ENCODE data around the gene UQCC3.
A peak's percentile ranks its signal among the peaks of the same experiment; 100 is the strongest.
"Not testable (repeated sequence)": the region's sequence is repeated elsewhere in the genome, so short reads cannot be mapped to it uniquely, and the experiment has no call there.

The UQCC3 gene

DNA sequence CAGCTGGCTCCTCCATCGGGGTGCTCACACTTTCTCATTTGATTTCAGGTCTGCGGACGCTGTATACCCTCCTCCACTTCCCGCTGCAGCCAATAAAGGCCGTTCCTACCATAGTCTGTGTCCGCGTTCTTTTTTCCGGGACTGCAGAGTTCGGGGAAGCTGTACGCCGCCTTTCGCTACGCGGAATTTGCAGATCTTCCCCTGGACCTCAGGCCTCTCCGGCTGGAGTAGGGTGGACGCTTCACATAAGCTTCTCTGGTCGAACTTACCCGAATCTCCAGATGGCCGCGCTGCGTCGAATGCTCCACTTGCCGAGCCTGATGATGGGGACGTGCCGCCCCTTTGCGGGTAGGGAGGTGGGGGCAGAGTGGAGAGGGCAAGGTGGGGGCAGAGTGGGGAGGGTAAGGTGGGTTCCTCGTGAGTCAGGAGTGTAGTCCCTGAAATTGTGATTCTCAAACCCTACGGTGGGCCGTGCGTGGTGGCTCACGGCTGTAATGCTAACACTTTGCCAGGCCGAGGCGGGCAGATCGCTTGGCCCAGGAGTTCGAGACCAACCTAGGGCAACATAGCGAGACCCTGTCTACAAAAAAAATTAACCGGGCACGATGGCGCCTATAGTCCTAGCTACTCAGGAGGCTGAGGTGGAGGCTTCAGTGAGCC is 5.7 kb upstream of the UQCC3 start:
- peak in 7 of 14 donors; percentile 43 to 74 (median 62) for DNase-seq

DNA sequence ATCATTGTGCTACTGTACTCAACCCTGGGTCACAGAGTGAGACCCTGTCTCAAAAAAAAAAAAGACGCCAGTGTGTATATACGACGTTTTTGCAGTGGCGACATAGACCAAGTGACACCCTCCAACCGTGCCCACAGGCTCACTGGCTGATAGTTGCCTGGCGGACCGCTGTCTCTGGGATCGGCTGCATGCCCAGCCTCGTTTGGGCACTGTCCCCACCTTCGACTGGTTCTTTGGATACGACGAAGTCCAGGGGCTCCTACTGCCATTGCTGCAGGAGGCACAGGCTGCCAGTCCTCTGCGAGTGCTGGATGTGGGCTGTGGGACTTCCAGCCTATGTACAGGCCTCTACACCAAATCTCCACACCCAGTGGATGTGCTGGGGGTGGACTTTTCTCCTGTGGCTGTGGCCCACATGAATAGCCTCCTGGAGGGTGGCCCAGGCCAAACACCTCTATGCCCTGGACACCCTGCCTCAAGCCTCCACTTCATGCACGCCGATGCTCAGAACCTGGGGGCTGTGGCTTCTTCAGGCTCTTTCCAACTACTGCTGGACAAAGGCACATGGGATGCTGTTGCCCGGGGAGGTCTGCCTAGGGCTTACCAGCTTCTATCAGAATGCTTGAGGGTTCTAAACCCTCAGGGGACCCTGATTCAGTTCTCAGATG is 5.1 kb upstream of the UQCC3 start:
- DNase-seq, result no peak

DNA sequence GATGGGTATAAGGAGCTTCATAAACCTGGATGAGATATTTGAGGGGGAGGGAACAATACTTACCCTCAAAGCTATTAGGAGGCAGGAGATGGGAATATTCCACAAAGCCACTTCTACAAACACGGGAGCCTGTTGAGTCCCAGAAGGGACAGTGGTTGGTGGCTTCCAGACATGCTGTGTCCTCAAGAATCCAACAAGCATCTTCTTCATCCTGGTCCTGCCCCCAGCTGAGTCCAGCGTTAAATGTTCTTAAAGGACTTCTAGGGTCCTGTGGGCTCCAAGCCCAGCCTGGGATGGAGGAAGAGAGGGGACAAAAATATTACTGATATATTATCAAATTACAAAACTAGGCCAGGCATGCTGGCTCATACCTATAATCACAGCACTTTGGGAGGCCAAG is 4.0 kb upstream of the UQCC3 start:
- no peak for DNase-seq

DNA sequence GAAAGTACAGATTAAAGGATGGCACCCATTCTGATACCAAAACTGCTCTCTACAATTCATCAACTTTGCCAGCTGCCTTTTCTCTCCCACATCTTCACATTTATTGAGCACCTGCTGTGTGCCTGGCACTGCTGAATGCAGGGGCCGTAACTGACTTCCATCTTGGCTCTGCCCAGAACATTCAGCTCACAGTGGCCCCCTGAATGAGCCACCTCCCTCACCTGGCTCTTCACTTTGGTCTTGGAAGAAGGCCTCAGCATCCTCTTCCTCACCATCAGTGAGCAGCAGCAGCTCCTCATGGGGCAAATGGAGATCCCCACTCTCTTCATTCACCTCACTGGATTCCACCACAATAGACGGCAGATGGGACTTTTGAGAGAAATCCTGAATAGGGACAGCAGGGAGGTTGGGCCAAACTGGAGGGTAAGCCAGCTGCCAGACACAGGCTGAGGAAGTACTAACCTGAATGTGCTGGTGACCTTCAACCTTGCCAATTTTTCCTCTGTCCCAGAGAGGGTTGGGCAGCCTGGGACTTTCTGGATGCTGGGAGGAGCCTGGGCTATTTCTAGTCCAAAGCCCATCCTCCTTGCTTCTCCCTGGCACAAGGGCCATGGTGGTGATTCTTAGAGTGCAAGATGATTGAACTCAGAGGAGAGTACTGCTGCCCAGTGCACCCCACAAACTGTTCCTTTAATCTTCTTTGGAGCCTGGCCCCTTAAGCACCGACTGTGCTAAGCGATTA is 1.9 kb upstream of the UQCC3 start:
- DNase-seq, result no peak

DNA sequence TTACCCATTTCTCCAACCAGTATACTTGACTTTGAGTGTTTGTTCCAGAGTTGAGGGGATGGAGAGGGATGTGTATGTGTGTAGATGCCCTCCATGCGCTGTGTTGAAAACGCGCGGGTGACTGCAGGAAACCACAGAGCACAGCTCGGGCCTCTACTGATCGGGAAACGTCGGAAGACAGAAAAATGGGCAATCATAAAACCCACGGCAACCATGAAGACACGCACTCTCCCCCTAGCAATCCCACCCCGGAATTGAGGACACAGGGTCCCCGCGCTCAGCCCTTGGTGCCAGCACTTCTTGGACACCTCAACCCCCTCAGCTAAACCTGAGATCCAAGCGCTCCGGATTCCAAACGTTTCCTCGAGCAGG is 251 bp upstream of the UQCC3 start:
- no peak for DNase-seq

DNA sequence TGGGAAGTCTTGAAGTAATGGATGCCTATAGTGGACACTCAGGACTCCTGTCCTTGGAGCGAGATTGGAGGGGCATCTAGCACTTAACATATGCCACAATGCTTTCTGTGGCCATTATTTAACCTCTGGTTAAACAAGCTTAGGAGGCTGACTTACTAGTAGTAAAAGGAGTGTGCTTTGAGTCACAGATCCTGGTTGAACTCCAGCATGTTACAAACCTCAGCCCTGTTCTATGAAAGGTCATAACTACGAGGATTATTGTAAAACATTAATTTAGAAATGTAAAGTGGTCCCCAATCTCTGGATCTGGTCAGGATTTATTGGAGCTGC is 1.7 kb downstream of the UQCC3 start:
- DNase-seq, result no peak

DNA sequence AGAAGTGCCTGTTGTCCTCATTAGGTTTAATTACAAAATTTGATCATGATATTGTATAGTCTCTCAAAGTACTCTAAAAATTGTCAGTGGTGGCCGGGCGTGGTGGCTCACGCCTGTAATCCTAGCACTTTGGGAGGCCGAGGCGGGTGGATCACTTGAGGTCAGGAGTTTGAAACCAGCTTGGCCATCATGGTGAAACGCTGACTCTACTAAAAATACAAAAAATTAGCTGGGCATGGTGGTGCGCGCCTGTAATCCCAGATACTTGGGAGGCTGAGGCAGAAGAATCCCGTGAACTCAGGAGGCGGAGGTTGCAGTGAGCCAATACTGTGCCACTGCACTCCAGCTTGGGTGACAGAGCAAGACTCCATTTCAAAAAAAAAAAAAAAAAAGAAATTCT is 3.9 kb downstream of the UQCC3 start:
- not testable (repeated sequence) for DNase-seq

DNA sequence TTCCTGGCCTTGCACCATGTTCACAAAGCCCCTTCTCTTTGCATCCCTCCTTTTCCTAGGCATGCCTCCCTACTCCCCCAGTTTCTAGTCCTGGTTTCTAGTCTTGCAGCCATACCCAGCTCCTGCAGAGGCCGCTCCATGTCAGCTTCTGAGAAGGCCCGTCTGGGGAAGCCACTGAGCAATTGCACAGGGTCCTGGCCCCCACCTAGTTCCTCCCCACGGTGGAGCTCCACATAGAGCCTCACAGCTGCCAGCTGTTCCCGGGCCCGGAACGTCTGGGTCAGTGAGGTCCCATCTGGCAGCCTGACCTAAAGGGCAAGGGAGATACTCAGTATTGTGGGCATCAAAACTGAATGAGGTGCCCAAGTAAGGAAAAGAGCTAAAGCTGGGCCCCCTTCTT is 5.2 kb downstream of the UQCC3 start:
- no peak for DNase-seq

DNA sequence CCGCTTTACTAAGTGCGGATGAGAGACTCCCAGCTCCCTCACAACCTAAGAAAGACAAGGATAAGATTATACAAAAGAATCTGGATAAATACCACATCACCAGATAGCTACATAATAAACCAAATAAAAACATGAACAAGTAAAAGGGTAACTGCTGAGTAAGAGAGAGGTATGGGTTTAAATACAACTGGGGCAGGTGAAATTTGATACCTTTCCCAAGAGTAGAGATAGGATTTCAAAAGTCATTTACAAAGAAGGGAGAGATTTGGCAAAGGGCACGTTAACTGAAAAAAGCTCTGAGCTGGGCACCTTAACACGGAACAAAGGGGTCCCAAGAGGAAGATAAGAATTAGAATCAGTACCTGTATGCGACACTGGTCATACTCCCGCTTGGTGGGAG is 5.7 kb downstream of the UQCC3 start:
- DNase-seq, result no peak

DNA sequence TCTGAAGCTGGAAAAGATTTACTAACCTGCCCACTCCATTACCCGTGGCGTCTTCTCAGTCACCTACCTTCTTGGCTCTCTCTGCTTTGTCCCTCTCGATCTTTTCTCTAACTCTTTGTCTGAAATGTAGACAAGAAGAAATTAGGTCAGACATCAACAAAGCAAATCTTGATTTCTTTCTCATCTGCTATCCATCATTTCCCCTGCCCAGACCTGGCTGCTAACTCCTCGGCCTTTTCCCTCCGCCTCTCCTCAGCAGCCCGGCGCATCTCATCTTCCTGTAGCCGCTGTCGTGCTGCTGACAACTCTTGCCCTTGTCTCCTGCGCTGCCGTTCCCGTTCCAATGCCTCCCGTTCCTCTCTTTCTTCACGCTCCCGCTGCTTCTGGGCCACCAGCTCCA is 6.2 kb downstream of the UQCC3 start:
- DNase-seq, result no peak

DNA sequence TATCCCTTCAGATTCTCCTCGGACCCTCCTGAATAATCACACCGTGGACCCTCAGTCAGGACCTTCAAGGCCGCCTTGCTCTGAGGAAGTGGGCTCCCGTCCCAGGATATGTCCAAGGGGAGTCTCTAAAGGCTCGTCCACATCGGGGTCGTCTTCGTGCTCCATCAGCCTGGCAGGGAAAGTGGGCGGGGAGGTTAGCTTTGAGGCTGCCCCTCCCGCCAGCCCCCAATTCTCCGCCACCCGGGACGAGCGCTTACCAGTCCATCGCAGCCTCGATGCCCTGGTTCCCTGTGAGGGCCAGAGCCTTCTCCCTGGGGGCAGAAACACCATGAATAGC is 6.9 kb downstream of the UQCC3 start:
- peak in 1 of 14 donors; percentile 31 for DNase-seq

DNA sequence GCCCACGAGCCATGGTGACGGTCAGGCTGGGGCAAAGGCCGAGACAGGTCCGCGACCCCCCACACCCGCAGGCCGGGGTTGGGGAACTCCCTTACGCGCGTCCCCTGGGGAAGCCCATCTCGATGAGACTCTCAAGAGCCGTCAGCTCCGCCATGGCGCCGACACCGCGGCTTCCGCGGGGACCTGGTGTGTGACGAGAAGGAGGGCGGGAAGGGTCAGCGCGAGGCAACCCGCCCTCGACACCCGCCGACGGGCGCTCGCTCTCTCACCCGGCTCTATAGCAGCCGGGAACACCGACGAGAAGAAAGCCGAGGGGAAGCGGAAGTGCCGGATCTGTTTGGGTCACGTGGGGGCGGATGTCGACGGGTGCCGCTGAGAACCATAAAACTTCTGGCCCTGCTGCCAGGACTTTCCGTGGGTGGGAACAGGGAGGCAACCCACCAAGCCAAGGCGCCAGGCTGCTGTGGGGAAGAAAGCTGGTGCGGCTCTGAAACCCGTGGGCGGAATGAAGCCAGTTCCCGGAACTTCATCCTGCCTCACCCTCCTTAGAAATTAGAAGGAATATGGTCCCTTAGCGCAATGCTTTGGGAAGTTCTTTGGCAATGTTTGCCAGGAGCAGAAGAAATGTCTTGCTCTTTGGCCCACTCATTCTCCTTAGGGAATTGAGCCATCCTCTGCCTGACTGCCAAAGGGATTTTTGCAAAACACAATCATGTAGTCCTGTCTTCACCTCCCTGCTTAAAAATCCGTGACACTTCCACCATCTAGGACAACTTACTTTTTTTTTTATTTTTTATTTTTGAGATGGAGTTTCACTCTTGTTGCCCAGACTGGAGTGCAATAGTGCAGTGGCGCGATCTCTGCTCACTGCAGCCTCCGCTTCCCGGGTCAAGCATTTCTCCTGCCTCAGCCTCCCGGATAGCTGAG is 7.6 kb downstream of the UQCC3 start, which contains the start of gene UBXN1:
TSS of gene UBXN1 (minus strand) at position 304 of the 927 bp plus-strand sequence. CDS start at position 154, 150 bp downstream.
- peak; percentile 68 to 91 (median 84) for DNase-seq

DNA sequence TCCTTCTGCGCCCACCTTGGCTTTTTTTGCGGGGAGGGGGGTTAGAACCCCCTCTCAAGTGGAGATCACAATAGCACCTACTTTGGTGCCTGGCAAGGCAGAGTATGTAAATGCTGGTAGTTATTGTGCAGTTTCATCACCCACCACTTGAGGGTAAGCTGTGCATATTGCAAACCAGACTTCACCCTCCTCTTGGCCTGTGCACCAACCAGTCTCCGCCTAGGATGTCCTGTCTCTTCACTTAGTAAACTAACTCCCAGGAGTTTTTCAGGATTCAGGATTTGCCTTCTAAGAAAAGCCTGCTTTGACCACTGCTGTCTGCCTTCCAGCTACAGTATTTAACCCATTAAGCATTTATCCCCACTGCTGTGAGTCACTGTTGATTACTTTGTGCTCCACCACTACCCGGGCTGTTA is 9.4 kb downstream of the UQCC3 start:
- DNase-seq, result no peak

DNA sequence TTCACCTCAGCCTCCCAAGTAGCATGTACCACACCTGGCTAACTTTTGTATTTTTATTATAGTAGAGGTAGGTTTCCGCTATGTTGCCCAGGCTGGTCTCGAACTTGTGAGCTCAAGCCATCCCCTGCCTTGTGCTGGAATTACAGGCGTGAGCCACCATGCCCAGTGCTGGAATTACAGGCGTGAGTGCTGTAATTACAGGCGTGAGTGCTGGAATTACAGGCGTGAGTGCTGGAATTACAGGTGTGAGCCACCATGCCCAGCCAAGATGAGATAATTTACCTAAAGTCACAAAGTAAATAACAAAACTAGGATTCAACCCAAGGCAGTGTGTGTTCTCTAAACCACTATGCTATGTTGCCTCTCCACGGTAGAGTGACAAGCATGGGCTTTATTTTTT is 11.0 kb downstream of the UQCC3 start:
- DNase-seq, result no peak

DNA sequence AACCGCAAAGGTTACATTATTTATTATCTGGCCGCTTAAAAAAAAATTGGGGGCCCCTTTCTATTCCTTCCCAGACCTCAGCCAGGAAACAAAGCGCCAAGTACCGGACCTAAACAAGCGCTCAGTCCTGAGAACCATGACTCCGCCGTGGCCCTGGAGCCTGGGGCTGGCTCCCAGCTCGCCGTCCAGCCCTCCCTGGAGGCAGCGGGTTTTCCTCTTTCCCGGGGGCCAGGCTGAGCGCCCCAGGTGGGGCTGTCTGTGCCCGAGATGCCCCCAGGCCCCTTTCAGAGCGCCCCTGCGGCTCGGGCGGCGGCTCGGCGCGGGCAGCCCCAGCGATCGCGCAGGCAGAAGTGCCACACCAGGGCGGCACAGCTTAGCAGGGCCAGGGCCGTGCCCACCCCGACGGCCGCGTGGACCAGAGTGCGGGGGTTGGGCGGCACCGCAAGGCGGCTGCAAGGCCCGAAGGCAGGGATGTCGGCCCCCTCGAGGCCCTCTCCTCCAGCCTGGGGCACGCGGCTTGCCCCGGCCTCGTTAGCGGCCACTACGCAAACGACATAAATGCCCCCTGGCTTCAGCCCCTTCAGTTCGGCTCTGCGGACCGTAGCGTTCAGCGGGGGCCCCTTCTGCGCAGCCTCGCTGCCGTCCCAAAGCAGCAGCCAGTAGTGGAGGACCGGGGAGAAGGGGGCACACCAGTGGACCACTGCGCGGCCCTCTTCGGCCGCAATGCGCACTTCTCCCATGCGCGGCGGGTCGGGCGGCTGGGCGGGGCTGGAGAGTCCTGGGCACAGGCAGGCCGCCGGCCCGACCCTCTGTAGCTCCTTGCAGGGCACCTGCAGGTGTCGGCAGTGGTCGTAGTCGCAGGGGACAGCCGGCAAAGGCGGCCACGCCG is 16.3 kb downstream of the UQCC3 start:
- DNase-seq, result no peak

DNA sequence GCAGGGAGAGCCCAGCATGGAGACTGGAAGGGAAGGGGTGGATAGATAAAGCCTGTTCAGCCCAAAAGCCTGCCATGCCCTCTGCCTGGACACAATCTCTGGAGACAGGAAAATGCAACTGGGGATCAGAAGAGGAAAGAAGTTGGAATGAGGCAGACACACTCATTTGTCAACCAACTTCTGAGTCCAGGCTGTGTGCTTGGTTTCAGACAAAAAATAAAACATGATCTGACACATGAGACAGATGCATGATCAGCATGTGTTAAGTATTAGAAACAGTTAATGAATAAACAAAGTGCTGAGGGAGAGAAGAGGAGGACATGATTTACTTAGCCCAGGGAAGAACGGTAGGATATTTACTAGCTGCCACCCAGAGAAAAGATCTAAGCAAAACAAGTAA is 17.0 kb downstream of the UQCC3 start:
- no peak for DNase-seq

DNA sequence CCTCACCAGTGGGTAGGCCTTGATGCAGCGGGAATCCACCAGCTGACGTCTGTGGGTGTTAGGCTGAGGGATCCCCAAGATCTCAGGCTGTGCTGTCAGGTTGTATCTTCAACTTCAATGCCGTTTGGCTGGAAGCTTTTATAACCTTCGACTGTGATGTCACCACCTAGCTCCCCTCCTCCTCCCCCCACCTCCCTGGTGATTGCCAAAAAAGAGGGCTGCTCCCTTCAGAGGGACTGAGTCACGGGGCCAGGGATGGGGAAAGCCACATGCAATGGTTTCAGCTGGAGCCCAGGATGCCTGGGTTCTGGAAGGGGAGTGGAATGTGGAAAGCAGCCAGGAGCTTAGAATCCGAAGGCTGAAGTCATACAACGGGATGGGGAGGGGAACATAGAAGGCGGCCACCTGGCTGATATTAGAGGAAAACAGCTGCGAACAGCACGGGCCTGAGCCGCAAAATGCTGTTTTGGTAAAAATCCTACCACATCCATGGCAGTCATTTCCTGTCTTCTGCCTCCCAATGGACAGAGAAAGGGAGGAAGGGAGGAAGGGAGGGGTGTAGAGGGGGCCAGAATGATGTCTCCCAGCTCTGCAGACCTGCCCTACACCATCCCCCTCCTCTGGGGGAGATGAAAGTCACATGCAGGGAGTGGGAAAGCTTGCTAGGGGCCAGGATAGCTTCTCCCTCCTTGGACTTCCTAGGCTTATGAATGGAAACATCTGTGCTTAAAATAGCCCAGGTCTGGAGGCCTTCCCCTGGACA is 18.1 kb downstream of the UQCC3 start, which contains the start of gene LRRN4CL:
TSS of gene LRRN4CL (minus strand) at position 110 of the 763 bp plus-strand sequence. CDS start 1,022 bp downstream, outside the sequence.
- peak in 2 of 14 donors; percentile 19 to 32 for DNase-seq

DNA sequence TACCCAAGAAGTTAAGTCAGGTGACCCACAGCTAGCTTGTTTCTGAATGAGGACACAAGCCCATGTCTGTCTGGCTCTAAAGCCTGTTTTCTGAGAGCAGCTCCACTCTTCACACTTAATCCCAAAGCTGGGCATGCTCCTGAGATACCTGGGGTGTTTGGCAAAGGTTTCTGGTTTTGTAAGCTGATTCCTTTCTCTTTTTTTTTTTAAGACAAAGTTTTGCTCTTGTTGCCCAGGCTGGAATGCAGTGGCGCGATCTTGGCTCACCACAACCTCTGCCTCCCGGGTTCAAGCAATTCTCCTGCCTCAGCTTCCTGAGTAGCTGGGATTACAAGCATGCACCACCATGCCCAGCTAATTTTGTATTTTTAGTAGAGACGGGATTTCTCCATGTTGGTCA is 22.2 kb downstream of the UQCC3 start:
- DNase-seq, result not testable (repeated sequence)

DNA sequence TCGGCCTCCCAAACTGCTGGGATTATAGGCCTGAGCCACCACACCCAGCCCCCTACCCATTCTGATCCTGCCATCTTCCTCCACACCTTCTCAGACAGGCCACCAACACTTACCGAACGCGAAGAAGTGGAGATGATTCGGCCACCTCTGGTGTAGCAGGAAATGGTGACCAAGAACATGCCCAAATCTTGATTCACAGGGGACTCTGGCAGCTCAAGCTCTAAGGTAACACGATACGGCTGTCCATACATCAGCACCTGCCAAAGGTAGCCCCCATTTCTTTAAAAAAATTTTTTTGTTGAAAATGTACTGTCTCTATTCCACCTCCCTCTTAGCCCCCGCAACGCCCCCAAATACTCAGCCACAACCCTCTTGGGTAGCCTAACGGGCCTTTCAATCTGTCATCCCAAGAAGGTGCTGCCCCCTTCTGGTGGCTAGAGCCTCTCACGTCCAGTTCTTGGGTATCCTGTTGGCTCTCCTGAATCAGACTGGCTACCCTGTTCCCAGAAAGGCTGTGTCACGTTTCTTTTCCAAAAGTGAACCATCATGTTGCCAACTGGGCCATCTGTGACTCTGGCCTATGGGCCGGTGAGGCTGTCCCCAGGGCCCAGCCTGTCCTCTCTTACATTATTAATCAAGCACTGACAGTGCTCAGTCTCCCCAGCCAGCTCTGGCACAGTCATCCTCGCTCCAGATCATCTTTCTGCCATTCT is 23.1 kb downstream of the UQCC3 start:
- DNase-seq, result peak in 13 of 14 donors; percentile 3 to 91 (median 40)

DNA sequence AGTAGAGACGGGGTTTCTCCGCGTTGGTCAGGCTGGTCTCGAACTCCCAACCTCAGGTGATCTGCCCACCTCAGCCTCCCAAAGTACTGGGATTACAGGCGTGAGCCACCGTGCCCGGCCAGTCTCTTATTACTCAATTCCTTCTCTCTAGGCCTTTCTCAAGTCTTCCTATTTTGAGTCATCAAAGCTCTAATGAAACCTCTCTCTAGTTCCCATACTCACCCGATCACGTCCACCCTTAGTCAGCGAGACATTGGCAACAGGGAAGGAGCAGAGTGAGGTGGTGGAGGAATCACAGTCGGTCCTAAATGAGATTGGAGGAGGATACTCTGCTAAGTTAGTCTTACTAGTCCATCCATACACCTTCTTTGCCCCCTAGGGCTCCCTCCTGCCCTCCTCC is 30.8 kb downstream of the UQCC3 start:
- no peak for DNase-seq
